ENCODE data around the gene SLC19A1.

SLC19A1 gene

GRCh38 chr21:45499970-45500577 lies 42.2 kb downstream of the SLC19A1 start:
- no peak overlapping the region for H3K4me3 ChIP-seq
- H3K9me3 ChIP-seq: no peaks in the 10 kb centered on the region
- TF ChIP-seq CTCF (IDR thresholded peaks at IDR 0.05): no peak
- intact Hi-C loops (cut with DNase I; ENCODE audit: low total_unique reads): no loop called here
- H3K27me3 ChIP-seq: no peaks in the 10 kb centered on the region
- DNase-seq: peak in 1 of 2 donors; percentile 24
- H3K4me1 ChIP-seq: no peaks in the 10 kb centered on the region
- peaks cover 47 to 75% (median 52%) of the 10 kb centered on the region in 3 donors for H3K36me3 ChIP-seq
- no peak overlapping the region for H3K27ac ChIP-seq

- DNase-seq: peak in 1 of 2 donors; percentile 65
- intact Hi-C loops (cut with DNase I; ENCODE audit: low total_unique reads): no loop called here
- H3K4me1 ChIP-seq: no peaks in the 10 kb centered on the region
- no peak overlapping the region for H3K4me3 ChIP-seq
- no peak for TF ChIP-seq CTCF (IDR thresholded peaks at IDR 0.05)
- no peak overlapping the region for H3K27ac ChIP-seq
- no peaks in the 10 kb centered on the region for H3K9me3 ChIP-seq
- no peaks in the 10 kb centered on the region for H3K27me3 ChIP-seq
- peaks cover 52 to 75% (median 54%) of the 10 kb centered on the region in 3 donors for H3K36me3 ChIP-seq
Measured at GRCh38 chr21:45499201-45499750, 43.0 kb downstream of the SLC19A1 start.

- no peak for TF ChIP-seq CTCF (IDR thresholded peaks at IDR 0.05)
- H3K4me1 ChIP-seq: no peaks in the 10 kb centered on the region
- H3K27ac ChIP-seq: no peak overlapping the region
- no peaks in the 10 kb centered on the region for H3K27me3 ChIP-seq
- DNase-seq: peak in 1 of 2 donors; percentile 53
- peaks cover 55 to 75% (median 60%) of the 10 kb centered on the region in 3 donors for H3K36me3 ChIP-seq
- H3K4me3 ChIP-seq: no peak overlapping the region
- intact Hi-C loops (cut with DNase I; ENCODE audit: low total_unique reads): no loop called here
- no peaks in the 10 kb centered on the region for H3K9me3 ChIP-seq
Measured at GRCh38 chr21:45498646-45499000, 43.6 kb downstream of the SLC19A1 start.

- Histone ChIP-seq H3K4me3 (no peak overlapping the region), H3K9me3 (no peaks in the 10 kb centered on the region), H3K36me3 (peaks cover 59 to 80% (median 66%) of the 10 kb centered on the region in 3 donors), H3K27ac (no peak overlapping the region), H3K27me3 (no peaks in the 10 kb centered on the region), H3K4me1 (no peaks in the 10 kb centered on the region)
- TF ChIP-seq CTCF (IDR thresholded peaks at IDR 0.05): no peak
- peak in 1 of 2 donors; percentile 62 for DNase-seq
- intact Hi-C loops (cut with DNase I; ENCODE audit: low total_unique reads): no loop called here
Measured at GRCh38 chr21:45497846-45498645, 44.2 kb downstream of the SLC19A1 start.

GRCh38 chr21:45496968-45497845 lies 45.0 kb downstream of the SLC19A1 start:
- H3K4me3 ChIP-seq: no peak overlapping the region
- peak in 1 of 2 donors; percentile 67 for DNase-seq
- no peaks in the 10 kb centered on the region for H3K9me3 ChIP-seq
- H3K4me1 ChIP-seq: no peaks in the 10 kb centered on the region
- intact Hi-C loops (cut with DNase I; ENCODE audit: low total_unique reads): no loop called here
- H3K36me3 ChIP-seq: peaks cover 68 to 87% (median 74%) of the 10 kb centered on the region in 3 donors
- TF ChIP-seq CTCF (IDR thresholded peaks at IDR 0.05): no peak
- H3K27ac ChIP-seq: no peak overlapping the region
- no peaks in the 10 kb centered on the region for H3K27me3 ChIP-seq

Data from tibial artery (tissue), 4 donors.